GM12874 (cell line): ENCODE measurements around the gene TNS4.

ENCODE experiments used
- TF ChIP-seq, protein P1 (sequence below): IDR thresholded peaks from 2 replicates; pipeline ENCODE4 v1.5.1; 2011; ENCODE audit warnings: low read depth, mild to moderate bottlenecking, control low read depth, low read length, moderate library complexity; ENCODE audit not compliant: insufficient read depth

Gene TNS4

GRCh38 chr17:40524243-40524965 lies 23.0 kb upstream of the TNS4 start:
- TF ChIP-seq, protein P1, sequence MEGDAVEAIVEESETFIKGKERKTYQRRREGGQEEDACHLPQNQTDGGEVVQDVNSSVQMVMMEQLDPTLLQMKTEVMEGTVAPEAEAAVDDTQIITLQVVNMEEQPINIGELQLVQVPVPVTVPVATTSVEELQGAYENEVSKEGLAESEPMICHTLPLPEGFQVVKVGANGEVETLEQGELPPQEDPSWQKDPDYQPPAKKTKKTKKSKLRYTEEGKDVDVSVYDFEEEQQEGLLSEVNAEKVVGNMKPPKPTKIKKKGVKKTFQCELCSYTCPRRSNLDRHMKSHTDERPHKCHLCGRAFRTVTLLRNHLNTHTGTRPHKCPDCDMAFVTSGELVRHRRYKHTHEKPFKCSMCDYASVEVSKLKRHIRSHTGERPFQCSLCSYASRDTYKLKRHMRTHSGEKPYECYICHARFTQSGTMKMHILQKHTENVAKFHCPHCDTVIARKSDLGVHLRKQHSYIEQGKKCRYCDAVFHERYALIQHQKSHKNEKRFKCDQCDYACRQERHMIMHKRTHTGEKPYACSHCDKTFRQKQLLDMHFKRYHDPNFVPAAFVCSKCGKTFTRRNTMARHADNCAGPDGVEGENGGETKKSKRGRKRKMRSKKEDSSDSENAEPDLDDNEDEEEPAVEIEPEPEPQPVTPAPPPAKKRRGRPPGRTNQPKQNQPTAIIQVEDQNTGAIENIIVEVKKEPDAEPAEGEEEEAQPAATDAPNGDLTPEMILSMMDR: no peak

- TF ChIP-seq, protein P1: no peak
Observed at GRCh38 chr17:40522961-40523310, 21.5 kb upstream of the TNS4 start.

GRCh38 chr17:40522250-40522960 lies 21.0 kb upstream of the TNS4 start:
- TF ChIP-seq, protein P1: no peak

GRCh38 chr17:40520991-40521453 lies 19.6 kb upstream of the TNS4 start:
- TF ChIP-seq, protein P1: no peak

GRCh38 chr17:40519089-40519775 lies 17.8 kb upstream of the TNS4 start:
- TF ChIP-seq, protein P1: no peak

DNA sequence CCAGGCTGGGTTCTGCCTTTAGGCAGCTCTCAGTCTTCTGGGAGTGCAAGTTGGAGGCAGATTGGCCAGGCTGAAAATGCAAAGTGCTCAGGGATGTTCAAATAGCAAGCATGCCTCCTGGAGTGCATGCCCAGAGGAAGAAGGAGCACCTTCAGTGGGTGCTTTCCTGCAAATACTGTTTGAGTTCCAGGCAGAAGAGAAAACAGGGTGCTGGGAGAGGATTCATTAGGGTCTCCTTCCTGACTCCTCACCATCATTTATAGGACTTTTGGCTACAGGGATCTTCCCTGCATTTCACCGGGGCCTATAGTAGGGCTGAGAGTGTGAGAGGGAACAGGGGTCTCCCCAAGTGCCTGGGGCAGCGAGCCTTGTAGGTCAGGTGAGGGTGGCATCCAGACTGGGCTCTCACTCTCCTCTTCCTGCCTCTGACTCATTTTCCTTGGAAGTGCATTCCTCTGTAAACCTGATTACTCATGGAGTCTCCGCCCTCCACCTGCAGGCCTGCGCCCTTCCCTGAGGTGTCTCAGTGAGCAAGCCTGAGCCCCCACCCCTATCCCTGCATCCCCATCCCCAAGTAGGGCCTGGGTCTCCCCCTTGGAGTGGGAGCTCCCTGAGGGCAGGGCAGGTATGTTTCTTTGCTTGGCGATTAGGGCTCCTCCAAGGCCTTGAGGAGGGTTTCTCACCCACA lies 17.1 kb upstream of the TNS4 start:
- TF ChIP-seq, protein P1: no peak

GRCh38 chr17:40517981-40518380 lies 16.6 kb upstream of the TNS4 start:
- TF ChIP-seq, protein P1: no peak
